PC-9 (cell line): ENCODE results near the gene SLC16A12. TPM values are rescaled to one million over a fixed set of nuclear protein-coding genes. Genes with fewer than 3 reads are reported as not detected.

Experiments
- BruUV-seq: library from RNA; stranded (reverse); fragments of 400-500 nt; replicated peaks from 2 replicates; lab custom pipeline; 2021; lab: Mats Ljungman, UMichigan
- CTCF ChIA-PET: fragments of 300-600 bp; sonication (Branson Sonifier 250); formaldehyde crosslinking; loops from one replicate; lab custom pipeline; 2022; ENCODE audit warnings: antibody characterized with exemption; lab: Charles Lee
- POLR2A ChIA-PET: fragments of 300-600 bp; sonication (Branson Sonifier 250); formaldehyde crosslinking; loops from one replicate; lab custom pipeline; 2022; ENCODE audit warnings: antibody characterized with exemption; ENCODE audit not compliant: unreplicated experiment; lab: Charles Lee
- DNase-seq, 2 experiments: peaks; one replicate each; pipeline versions ENCODE4 v3.0.0 to v3.0.0-alpha.2; 2015 to 2022; ENCODE audit warnings: mixed read lengths in 1 of 2
- H2AFZ ChIP-seq: fragments of 200-600 bp; sonication (generic); 2 replicates; pipeline ENCODE4 v1.8.1; 2017; ENCODE audit warnings: antibody characterized with exemption
- H3F3A ChIP-seq: fragments of 200-600 bp; sonication (generic); 2 replicates; pipeline ENCODE4 v1.8.1; 2017; ENCODE audit warnings: antibody characterized with exemption, mild to moderate bottlenecking, low read depth; ENCODE audit not compliant: insufficient read depth
- H3K27ac ChIP-seq: fragments of 200-600 bp; sonication (generic); 2 replicates; pipeline ENCODE4 v1.6.1; 2016; ENCODE audit warnings: mixed run types
- H3K27me3 ChIP-seq: fragments of 200-600 bp; sonication (generic); 2 replicates; pipeline ENCODE4 v1.6.1; 2016; ENCODE audit warnings: low read depth, mixed run types; ENCODE audit not compliant: insufficient read depth
- H3K36me3 ChIP-seq: fragments of 200-600 bp; sonication (generic); 2 replicates; pipeline ENCODE4 v1.6.1; 2016; ENCODE audit warnings: low read depth, mixed run types
- H3K4me1 ChIP-seq: fragments of 200-600 bp; sonication (generic); replicated peaks from 2 replicates; pipeline ENCODE4 v1.6.1; 2016; ENCODE audit warnings: mixed run types; ENCODE audit not compliant: insufficient read depth
- H3K4me2 ChIP-seq: fragments of 200-600 bp; sonication (generic); 2 replicates; pipeline ENCODE4 v1.6.1; 2017; ENCODE audit warnings: mixed run types
- H3K4me3 ChIP-seq: fragments of 200-600 bp; sonication (generic); 2 replicates; pipeline ENCODE4 v1.6.1; 2016; ENCODE audit warnings: mixed run types
- H3K79me2 ChIP-seq: fragments of 200-600 bp; sonication (generic); 2 replicates; pipeline ENCODE4 v1.6.1; 2017; ENCODE audit warnings: low read depth, mixed run types
- H3K9me2 ChIP-seq: fragments of 200-600 bp; sonication (generic); 2 replicates; pipeline ENCODE4 v1.8.1; 2017; ENCODE audit warnings: mild to moderate bottlenecking; ENCODE audit not compliant: insufficient read depth
- H3K9me3 ChIP-seq: fragments of 200-600 bp; sonication (generic); 2 replicates; pipeline ENCODE4 v1.8.1; 2016; ENCODE audit warnings: low read depth; ENCODE audit not compliant: insufficient read depth
- H4K20me1 ChIP-seq: fragments of 200-600 bp; sonication (generic); 2 replicates; pipeline ENCODE4 v1.8.1; 2017; ENCODE audit not compliant: insufficient read depth
- EZH2 ChIP-seq: fragments of 200-600 bp; sonication (generic); IDR thresholded peaks from 2 replicates; pipeline ENCODE4 v1.8.0; 2017; ENCODE audit warnings: antibody characterized with exemption, low read depth
- intact Hi-C: fragments of 100-400 bp; cut with micrococcal nuclease; formaldehyde crosslinking; loops from one replicate; pipeline ENCODE4 v1.10.0; 2022; ENCODE audit not compliant: unreplicated experiment
- total RNA-seq: library from RNA; stranded (reverse); gene quantifications from 2 replicates; pipeline ENCODE4 v1.2.3, GENCODE V29; 2021
- TF ChIP-seq, protein P1 (sequence below): fragments of 200-600 bp; sonication (generic); conservative IDR thresholded peaks from 2 replicates; pipeline ENCODE4 v1.6.1; 2017; ENCODE audit warnings: mixed run types, antibody characterized with exemption, mild to moderate bottlenecking, moderate library complexity

Gene SLC16A12
- total RNA-seq, 1 experiment from 2014 or later = 0.74 TPM

DNA sequence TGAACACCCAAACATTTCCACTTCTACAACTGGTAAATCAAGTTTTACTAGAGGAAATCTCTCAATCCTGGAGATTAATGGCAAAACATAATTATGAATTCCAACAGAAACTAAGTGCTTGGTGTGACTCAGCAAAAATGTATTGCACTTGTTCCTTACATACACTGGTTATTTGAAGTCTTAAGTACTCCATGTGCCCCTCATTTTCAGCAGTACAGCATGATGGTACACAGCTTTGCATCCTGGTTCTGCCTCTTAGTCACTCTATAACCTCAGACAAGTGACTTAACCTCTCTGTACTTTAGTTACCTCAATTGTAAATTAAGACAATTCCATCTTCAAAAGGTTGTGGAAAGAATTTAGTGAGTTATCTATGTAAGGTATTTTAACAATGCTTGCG is 12.9 kb downstream of the SLC16A12 start:
- Histone ChIP-seq H3K9me2 (no peaks in the 10 kb centered on the region), H3K4me3 (no peak overlapping the region), H3K4me1 (peaks cover 16% of the 10 kb centered on the region), H3K27me3 (no peaks in the 10 kb centered on the region), H3F3A (no peaks in the 10 kb centered on the region; the same call in 1 of the 2 replicates), H3K9me3 (no peaks in the 10 kb centered on the region), H3K4me2 (peak overlapping the region; percentile 34), H3K36me3 (no peaks in the 10 kb centered on the region), H3K79me2 (no peaks in the 10 kb centered on the region), H4K20me1 (no peaks in the 10 kb centered on the region), H3K27ac (peak overlapping the region; percentile 63), H2AFZ (0 out of 2 replicates have a peak overlapping the region, but pooled peaks have one; percentile 48)
- CTCF ChIA-PET = no interaction called here
- DNase-seq = peak in 1 of 2 experiments; percentile 34
- POLR2A ChIA-PET = no interaction called here
- intact Hi-C loops = no loop called here
- no TSS peak for BruUV-seq
- TF ChIP-seq, protein P1, sequence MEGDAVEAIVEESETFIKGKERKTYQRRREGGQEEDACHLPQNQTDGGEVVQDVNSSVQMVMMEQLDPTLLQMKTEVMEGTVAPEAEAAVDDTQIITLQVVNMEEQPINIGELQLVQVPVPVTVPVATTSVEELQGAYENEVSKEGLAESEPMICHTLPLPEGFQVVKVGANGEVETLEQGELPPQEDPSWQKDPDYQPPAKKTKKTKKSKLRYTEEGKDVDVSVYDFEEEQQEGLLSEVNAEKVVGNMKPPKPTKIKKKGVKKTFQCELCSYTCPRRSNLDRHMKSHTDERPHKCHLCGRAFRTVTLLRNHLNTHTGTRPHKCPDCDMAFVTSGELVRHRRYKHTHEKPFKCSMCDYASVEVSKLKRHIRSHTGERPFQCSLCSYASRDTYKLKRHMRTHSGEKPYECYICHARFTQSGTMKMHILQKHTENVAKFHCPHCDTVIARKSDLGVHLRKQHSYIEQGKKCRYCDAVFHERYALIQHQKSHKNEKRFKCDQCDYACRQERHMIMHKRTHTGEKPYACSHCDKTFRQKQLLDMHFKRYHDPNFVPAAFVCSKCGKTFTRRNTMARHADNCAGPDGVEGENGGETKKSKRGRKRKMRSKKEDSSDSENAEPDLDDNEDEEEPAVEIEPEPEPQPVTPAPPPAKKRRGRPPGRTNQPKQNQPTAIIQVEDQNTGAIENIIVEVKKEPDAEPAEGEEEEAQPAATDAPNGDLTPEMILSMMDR = no peak
- TF ChIP-seq EZH2 = no peak

DNA sequence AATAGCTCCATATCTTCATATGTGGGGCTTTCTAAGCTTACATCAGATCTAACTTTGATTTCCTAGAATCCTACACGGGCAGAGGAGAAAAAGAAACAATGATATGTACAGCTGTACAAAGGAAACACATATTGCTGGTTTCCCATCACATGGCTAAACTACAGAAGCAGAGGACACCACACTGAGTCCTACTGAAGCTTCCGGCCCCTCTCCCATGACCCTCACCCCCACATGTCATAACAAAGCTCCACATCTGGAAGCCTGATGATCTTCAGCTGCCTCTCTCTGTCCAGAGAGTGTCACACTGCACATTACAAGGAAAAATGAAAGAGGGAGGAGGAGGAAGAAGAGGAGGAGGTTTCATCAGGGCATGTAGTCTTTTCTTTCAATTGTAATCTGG is 14.0 kb downstream of the SLC16A12 start:
- no TSS peak for BruUV-seq
- Histone ChIP-seq H3K27ac (no peak overlapping the region), H3K9me3 (no peaks in the 10 kb centered on the region), H3K4me1 (peaks cover 16% of the 10 kb centered on the region), H3K36me3 (no peaks in the 10 kb centered on the region), H2AFZ (no peak overlapping the region), H3F3A (no peaks in the 10 kb centered on the region; the same call in 1 of the 2 replicates), H3K4me3 (no peak overlapping the region), H3K79me2 (no peaks in the 10 kb centered on the region), H3K4me2 (no peak overlapping the region), H3K9me2 (no peaks in the 10 kb centered on the region), H4K20me1 (no peaks in the 10 kb centered on the region), H3K27me3 (no peaks in the 10 kb centered on the region)
- ChIA-PET CTCF (no interaction called here), POLR2A (no interaction called here)
- TF ChIP-seq, protein P1 = no peak
- no peak for TF ChIP-seq EZH2
- DNase-seq = no peak
- intact Hi-C loops = no loop called here

DNA sequence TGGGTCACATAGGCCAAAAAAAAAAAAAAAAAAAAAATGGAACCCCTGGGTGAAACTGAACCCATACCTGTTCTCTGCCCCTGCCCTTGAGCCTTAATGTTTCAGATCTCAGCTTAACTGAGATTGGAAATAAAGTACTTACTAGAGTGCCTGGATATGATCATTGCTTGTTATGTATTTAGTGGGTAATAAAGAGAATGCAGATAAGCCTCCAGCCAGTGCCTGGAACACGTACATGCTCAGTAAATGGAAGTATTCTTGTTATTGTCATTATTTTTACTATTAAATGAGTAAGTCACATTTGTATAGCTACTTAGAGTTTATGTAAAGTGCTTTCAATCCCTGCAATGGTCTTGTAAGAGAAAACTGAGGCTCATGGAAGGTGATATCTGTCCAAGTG is 14.7 kb downstream of the SLC16A12 start:
- H3K27me3 ChIP-seq = no peaks in the 10 kb centered on the region
- ChIA-PET CTCF (no interaction called here), POLR2A (no interaction called here)
- no peaks in the 10 kb centered on the region for H3K79me2 ChIP-seq
- H3F3A ChIP-seq = no peaks in the 10 kb centered on the region; the same call in 1 of the 2 replicates
- no peak for DNase-seq
- intact Hi-C loops = no loop called here
- H4K20me1 ChIP-seq = no peaks in the 10 kb centered on the region
- no peak overlapping the region for H3K4me2 ChIP-seq
- TF ChIP-seq, protein P1 = no peak
- no peaks in the 10 kb centered on the region for H3K9me2 ChIP-seq
- no TSS peak for BruUV-seq
- H3K36me3 ChIP-seq = no peaks in the 10 kb centered on the region
- no peak overlapping the region for H3K27ac ChIP-seq
- H2AFZ ChIP-seq = no peak overlapping the region
- H3K9me3 ChIP-seq = no peaks in the 10 kb centered on the region
- H3K4me3 ChIP-seq = no peak overlapping the region
- H3K4me1 ChIP-seq = peaks cover 16% of the 10 kb centered on the region
